Measurements from ENCODE around the gene MCL1. TPM values are rescaled to one million over a fixed set of nuclear protein-coding genes. Genes with fewer than 3 reads are reported as not detected.
"Not testable (repeated sequence)": the region's sequence is repeated elsewhere in the genome, so short reads cannot be mapped to it uniquely, and the experiment has no call there.

The MCL1 gene
- total RNA-seq, 2 donors from 2014 or later: 211 to 223 TPM

DNA sequence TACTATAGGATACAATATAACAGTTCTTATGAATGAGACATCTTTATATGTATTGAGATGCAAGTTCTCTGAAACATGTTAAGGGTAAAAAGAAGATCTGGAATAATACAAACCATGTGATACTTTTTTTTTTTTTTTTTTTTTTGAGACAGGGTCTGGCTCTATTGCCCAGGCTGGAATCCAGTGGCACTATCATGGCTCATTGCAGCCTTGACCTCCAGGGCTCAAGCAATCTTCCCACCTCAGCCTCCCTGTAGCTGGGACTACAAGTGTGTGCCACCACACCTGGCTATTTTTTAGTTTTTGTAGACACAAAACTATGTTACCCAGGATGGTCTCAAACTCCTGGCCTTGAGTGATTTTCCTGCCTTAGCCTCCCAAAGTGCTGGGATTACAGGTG, 22.1 kb upstream of the MCL1 start:
- intact Hi-C loops (cut with DNase I): no loop called here
- TF ChIP-seq, protein P1, sequence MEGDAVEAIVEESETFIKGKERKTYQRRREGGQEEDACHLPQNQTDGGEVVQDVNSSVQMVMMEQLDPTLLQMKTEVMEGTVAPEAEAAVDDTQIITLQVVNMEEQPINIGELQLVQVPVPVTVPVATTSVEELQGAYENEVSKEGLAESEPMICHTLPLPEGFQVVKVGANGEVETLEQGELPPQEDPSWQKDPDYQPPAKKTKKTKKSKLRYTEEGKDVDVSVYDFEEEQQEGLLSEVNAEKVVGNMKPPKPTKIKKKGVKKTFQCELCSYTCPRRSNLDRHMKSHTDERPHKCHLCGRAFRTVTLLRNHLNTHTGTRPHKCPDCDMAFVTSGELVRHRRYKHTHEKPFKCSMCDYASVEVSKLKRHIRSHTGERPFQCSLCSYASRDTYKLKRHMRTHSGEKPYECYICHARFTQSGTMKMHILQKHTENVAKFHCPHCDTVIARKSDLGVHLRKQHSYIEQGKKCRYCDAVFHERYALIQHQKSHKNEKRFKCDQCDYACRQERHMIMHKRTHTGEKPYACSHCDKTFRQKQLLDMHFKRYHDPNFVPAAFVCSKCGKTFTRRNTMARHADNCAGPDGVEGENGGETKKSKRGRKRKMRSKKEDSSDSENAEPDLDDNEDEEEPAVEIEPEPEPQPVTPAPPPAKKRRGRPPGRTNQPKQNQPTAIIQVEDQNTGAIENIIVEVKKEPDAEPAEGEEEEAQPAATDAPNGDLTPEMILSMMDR (IDR thresholded peaks at IDR 0.05): no peak
- no peak for TF ChIP-seq POLR2A (IDR thresholded peaks at IDR 0.05)
- no peaks in the 10 kb centered on the region for H3K27me3 ChIP-seq
- no peaks in the 10 kb centered on the region for H3K9me3 ChIP-seq
- H3K4me1 ChIP-seq: peaks cover 41% of the 10 kb centered on the region
- no peak overlapping the region for H3K4me3 ChIP-seq
- H3K27ac ChIP-seq: no peak overlapping the region
- ATAC-seq: no peak
- DNase-seq: no peak
- no peaks in the 10 kb centered on the region for H3K36me3 ChIP-seq (replicated peaks in 1 of 2; ENCODE audit: insufficient read depth in 1 of 2, low read depth in 2 of 2)

DNA sequence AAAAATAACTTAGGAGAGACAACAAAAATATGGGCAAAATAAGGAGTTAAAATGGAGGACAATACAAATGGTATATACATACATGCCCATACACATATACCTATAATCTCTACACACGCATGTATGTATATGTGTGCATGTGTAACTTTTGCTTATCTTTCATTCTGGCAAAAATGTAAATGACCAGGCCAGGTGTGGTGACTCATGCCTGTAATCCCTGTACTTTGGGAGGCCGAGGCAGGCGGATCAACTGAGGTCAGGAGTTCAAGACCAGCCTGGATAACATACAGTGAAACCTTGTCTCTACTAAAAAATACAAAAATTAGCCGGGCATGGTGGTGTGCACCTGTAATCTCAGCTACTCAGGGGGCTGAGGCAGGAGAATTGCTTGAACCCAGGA, 18.9 kb upstream of the MCL1 start:
- DNase-seq; H3K4me3 ChIP-seq; ATAC-seq; H3K27me3 ChIP-seq; H3K9me3 ChIP-seq; H3K27ac ChIP-seq; intact Hi-C loops (cut with DNase I); H3K36me3 ChIP-seq (replicated peaks in 1 of 2; ENCODE audit: insufficient read depth in 1 of 2, low read depth in 2 of 2): not testable (repeated sequence)
- H3K4me1 ChIP-seq: peaks cover 15% of the 10 kb centered on the region
- 84 to 97% methylated on average over 4 of the region's 4 CpGs for WGBS, 2 donors

DNA sequence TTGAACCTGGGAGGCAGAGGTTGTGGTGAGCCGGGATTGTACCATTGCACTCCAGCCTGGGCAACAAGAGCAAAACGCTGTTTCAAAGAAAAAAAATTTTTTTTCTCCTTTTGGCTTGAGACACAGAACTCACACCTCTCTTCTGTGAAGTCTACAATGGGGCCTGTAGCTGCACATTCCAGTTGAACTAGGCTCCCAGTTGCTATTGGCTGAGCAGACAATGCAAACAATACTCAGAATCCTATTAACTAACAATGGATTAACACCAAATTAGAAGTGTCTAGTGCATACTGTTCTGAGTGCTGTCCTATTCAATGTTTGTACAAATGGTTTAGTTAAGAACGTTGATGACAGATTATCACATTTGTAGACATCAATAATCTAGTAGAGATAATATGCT, 17.6 kb upstream of the MCL1 start:
- WGBS, 2 donors: 57 to 62% methylated on average over 3 of the region's 3 CpGs

DNA sequence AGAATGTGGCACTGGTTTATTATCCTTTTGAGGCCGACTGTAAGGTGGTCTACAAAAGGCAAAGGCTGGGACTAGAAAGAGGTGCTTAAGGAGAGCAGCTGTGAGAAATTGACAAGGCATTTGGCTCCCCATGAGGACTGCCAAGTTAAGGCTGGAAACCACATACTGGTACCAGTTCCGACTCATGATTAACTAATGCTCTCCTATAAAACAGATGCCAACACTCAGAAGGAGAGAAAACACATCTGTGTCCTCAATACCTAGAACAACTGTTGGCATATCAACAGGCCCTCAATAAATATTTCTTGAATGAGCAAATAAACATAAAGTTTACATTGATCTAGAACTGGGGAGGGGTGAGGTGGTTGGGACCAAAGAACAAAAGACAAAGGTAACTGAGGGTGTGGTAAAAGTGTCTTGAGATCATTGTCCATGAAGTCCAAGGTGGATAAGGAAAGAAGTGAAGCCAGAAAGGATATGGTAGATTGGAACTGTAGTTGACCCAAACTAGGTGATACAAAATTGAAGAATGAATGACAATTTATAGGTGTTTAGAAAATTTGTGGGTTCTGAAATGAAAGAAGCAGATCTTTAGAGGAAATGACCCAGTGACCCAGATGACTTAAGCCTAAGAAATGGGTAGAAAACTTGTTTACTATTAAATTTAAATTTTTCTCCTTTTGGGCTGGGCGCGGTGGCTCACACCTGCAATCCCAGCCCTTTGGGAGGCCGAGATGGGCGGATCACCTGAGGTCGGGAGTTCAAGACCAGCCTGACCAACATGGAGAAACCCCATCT, 16.9 kb upstream of the MCL1 start:
- Histone ChIP-seq H3K9me3 (no peaks in the 10 kb centered on the region), H3K36me3 (replicated peaks in 1 of 2; ENCODE audit: insufficient read depth in 1 of 2, low read depth in 2 of 2) (no peaks in the 10 kb centered on the region), H3K4me3 (no peak overlapping the region), H3K27ac (peak overlapping the region in 1 of 4 donors; percentile 30), H3K4me1 (peaks cover 12% of the 10 kb centered on the region), H3K27me3 (no peaks in the 10 kb centered on the region)
- 91 to 97% methylated on average over 7 of the region's 7 CpGs for WGBS, 2 donors
- no peak for TF ChIP-seq POLR2A (IDR thresholded peaks at IDR 0.05)
- TF ChIP-seq, protein P1 (IDR thresholded peaks at IDR 0.05): no peak
- intact Hi-C loops (cut with DNase I): no loop called here
- DNase-seq: no peak
- no peak for ATAC-seq

More for the DNA sequence above, 17.6 kb upstream of the MCL1 start:
- Histone ChIP-seq H3K27ac (no peak overlapping the region), H3K9me3 (no peaks in the 10 kb centered on the region), H3K4me3 (no peak overlapping the region), H3K27me3 (no peaks in the 10 kb centered on the region), H3K36me3 (replicated peaks in 1 of 2; ENCODE audit: insufficient read depth in 1 of 2, low read depth in 2 of 2) (no peaks in the 10 kb centered on the region), H3K4me1 (peaks cover 12% of the 10 kb centered on the region)
- intact Hi-C loops (cut with DNase I): no loop called here
- DNase-seq: no peak
- no peak for TF ChIP-seq POLR2A (IDR thresholded peaks at IDR 0.05)
- ATAC-seq: no peak

DNA sequence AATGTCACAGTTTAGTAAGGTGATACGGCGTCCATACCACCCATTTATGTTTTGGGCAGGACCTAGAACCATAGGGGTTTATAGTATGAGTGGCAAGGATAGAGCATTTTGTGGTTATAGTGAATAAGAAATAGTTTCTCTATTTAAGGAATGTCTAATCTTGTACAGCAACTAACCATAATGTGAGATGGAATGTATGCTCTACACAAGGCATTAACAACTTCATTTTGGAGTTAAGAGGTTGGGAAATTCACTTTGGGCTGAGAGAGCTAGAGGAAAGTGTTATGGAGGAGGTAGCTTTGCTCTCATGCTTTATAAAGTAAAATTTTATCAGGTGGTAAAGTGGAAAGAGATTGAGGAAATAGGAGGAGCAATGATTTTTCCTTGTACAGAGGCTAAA, 3.0 kb upstream of the MCL1 start:
- intact Hi-C loops (cut with DNase I): no loop called here
- TF ChIP-seq POLR2A (IDR thresholded peaks at IDR 0.05): no peak
- TF ChIP-seq, protein P1 (IDR thresholded peaks at IDR 0.05): no peak
- DNase-seq: no peak
- peaks cover 9% of the 10 kb centered on the region for H3K4me1 ChIP-seq
- no peaks in the 10 kb centered on the region for H3K27me3 ChIP-seq
- H3K36me3 ChIP-seq (replicated peaks in 1 of 2; ENCODE audit: insufficient read depth in 1 of 2, low read depth in 2 of 2): no peaks in the 10 kb centered on the region
- H3K9me3 ChIP-seq: no peaks in the 10 kb centered on the region
- H3K27ac ChIP-seq: peak overlapping the region in 1 of 4 donors; percentile 32
- no peak overlapping the region for H3K4me3 ChIP-seq
- WGBS, 2 donors: 67 to 89% methylated on average over 2 of the region's 2 CpGs
- no peak for ATAC-seq

DNA sequence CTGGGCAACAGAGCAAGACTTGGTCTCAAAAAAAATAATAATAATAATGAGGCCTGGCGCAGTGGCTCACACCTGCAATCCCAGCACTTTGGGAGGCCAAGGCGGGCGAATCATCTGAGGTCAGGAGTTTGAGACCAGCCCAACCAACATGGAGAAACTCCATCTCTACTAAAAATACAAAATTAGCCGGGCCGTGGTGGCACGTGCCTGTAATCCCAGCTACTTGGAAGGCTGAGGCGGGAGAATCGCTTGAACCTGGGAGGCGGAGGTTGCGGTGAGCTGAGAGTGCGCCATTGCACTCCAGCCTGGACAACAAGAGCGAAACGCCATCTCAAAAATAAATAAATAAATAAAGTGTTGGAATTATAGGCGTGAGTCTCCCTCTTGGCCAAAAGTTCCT, 2.6 kb upstream of the MCL1 start:
- not testable (repeated sequence) for ATAC-seq

DNA sequence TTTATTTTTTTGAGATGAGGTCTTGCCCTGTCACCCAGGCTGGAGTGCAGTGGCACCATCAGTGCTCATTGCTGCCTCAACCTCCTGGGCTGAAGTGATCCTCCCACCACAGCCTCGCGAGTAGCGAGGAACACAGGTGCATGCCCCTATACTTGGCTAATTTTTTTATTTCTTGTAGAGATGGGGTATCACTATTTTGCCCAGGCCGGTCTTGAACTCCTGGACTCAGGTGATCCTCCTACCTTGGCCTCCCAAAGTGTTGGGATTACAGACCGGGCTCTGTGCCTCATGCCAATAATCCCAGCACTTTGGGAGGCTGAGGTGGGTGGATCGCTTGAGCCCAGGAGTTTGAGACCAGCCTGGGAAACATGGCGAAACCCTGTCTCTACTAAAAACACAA, 2.0 kb upstream of the MCL1 start:
- H3K4me3 ChIP-seq; DNase-seq; H3K36me3 ChIP-seq (replicated peaks in 1 of 2; ENCODE audit: insufficient read depth in 1 of 2, low read depth in 2 of 2); H3K27ac ChIP-seq; H3K9me3 ChIP-seq; H3K27me3 ChIP-seq; H3K4me1 ChIP-seq; ATAC-seq; intact Hi-C loops (cut with DNase I): not testable (repeated sequence)
- WGBS, 2 donors: 97 to 98% methylated on average over 7 of the region's 7 CpGs

More for the DNA sequence above, 2.6 kb upstream of the MCL1 start:
- H3K36me3 ChIP-seq (replicated peaks in 1 of 2; ENCODE audit: insufficient read depth in 1 of 2, low read depth in 2 of 2); intact Hi-C loops (cut with DNase I); H3K4me3 ChIP-seq; H3K9me3 ChIP-seq; H3K27me3 ChIP-seq; DNase-seq; H3K4me1 ChIP-seq; H3K27ac ChIP-seq: not testable (repeated sequence)
- 94 to 97% methylated on average over 14 of the region's 14 CpGs for WGBS, 2 donors

DNA sequence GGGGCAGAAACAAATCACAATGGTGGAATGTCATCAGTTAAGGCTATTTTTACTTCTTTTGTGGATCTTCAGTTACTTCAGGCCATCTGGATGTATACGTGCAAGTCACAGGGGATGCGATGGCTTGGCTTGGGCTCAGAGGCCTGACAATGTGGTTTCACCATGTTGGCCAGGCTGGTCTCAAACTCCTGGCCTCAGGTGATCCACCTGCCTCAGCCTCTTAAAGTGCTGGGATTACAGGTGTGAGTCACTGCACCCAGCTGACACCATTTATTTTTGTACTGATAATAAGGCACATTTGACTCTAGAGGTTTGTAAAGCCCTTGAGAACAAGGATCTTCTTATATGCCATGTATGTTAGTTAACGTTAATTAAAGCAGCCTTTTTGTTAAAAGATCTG, 1.6 kb upstream of the MCL1 start:
- ATAC-seq; H3K27me3 ChIP-seq; intact Hi-C loops (cut with DNase I); H3K4me1 ChIP-seq; H3K36me3 ChIP-seq (replicated peaks in 1 of 2; ENCODE audit: insufficient read depth in 1 of 2, low read depth in 2 of 2); DNase-seq; H3K4me3 ChIP-seq; H3K27ac ChIP-seq; H3K9me3 ChIP-seq: not testable (repeated sequence)
- 72 to 96% methylated on average over 1 to 3 of the region's 3 CpGs for WGBS, 2 donors

Measured in body of pancreas (tissue), 4 donors.